PC-3 (cell line): ENCODE measurements around the gene CAMK1D.

Source experiments
- CTCF ChIP-seq: fragments of 300-600 bp; sonication (generic); conservative IDR thresholded peaks from 2 replicates; pipeline ENCODE4 v1.5.1; 2017; ENCODE audit warnings: antibody characterized with exemption, low read depth, mild to moderate bottlenecking, low read length
- EZH2 ChIP-seq: fragments of 300-600 bp; sonication (generic); IDR thresholded peaks from one replicate; pipeline ENCODE4 v1.6.1; 2017; ENCODE audit warnings: antibody characterized with exemption, mild to moderate bottlenecking, low read length; ENCODE audit not compliant: unreplicated experiment
- EZH2phosphoT487 ChIP-seq: fragments of 300-600 bp; sonication (generic); IDR thresholded peaks from 2 replicates; pipeline ENCODE4 v1.6.1; 2018; ENCODE audit warnings: mild to moderate bottlenecking, antibody characterized with exemption, low read length, borderline replicate concordance

- TF ChIP-seq CTCF (no peak), EZH2 (no peak), EZH2phosphoT487 (no peak)
Measured at GRCh38 chr10:12533151-12533550, 183.8 kb downstream of the CAMK1D start.
